ENCODE data around the gene UNK. TPM values are rescaled to one million over a fixed set of nuclear protein-coding genes. Genes with fewer than 3 reads are reported as not detected.
A peak's percentile ranks its signal among the peaks of the same experiment; 100 is the strongest.

UNK gene
- total and polyA plus RNA-seq, 9 of the 15 experiments (the other 6 are each of a cell fraction or from before 2014, with no cell fraction given), result 12.8 to 38.6 (median 24.8) TPM

DNA sequence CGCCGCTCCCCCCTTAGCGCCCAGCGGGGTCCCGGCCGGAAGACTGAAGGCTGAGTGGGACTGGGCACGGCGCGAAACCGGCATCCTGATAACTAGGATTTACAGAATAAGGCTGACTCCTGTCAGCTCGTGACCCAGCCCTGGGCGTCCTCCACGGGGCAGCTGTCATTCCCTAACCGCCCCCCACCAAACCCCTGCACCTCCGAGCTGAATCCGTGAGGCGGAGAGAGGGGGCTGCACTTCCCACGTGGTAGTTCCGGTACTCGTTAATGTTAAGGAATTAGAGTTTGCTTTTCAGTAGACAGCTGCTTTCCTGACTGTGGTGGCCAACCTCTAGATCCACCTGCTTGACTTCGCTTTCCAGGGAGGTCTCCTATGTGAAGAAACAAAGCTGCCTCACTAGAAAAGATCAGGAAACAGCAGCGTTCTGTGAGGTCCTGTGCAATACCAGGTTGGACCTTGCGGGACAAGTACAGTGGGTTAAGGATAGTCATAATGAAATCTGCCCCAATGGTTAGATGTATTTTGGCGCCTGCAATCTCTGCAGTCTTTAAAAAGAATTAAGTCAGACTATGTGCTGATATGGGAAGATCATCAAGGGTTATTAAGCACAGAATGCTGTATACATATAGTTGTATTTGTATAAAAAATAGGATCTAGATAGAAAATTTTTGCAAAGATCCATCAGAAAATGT lies 71.6 kb downstream of the UNK start (continued):
- TF ChIP-seq, protein P1, sequence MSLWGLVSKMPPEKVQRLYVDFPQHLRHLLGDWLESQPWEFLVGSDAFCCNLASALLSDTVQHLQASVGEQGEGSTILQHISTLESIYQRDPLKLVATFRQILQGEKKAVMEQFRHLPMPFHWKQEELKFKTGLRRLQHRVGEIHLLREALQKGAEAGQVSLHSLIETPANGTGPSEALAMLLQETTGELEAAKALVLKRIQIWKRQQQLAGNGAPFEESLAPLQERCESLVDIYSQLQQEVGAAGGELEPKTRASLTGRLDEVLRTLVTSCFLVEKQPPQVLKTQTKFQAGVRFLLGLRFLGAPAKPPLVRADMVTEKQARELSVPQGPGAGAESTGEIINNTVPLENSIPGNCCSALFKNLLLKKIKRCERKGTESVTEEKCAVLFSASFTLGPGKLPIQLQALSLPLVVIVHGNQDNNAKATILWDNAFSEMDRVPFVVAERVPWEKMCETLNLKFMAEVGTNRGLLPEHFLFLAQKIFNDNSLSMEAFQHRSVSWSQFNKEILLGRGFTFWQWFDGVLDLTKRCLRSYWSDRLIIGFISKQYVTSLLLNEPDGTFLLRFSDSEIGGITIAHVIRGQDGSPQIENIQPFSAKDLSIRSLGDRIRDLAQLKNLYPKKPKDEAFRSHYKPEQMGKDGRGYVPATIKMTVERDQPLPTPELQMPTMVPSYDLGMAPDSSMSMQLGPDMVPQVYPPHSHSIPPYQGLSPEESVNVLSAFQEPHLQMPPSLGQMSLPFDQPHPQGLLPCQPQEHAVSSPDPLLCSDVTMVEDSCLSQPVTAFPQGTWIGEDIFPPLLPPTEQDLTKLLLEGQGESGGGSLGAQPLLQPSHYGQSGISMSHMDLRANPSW (CRISPR knock-in tag; IDR thresholded peaks at IDR 0.05), result no peak
- TF ChIP-seq NR2F6 (CRISPR knock-in tag; IDR thresholded peaks at IDR 0.05) (0 out of 2 replicates have a peak, but pooled peaks have one; percentile 2), CREM (IDR thresholded peaks at IDR 0.05; ENCODE audit: low read depth) (0 out of 2 replicates have a peak, but pooled peaks have one; percentile 1)
- TF ChIP-seq, protein P2, sequence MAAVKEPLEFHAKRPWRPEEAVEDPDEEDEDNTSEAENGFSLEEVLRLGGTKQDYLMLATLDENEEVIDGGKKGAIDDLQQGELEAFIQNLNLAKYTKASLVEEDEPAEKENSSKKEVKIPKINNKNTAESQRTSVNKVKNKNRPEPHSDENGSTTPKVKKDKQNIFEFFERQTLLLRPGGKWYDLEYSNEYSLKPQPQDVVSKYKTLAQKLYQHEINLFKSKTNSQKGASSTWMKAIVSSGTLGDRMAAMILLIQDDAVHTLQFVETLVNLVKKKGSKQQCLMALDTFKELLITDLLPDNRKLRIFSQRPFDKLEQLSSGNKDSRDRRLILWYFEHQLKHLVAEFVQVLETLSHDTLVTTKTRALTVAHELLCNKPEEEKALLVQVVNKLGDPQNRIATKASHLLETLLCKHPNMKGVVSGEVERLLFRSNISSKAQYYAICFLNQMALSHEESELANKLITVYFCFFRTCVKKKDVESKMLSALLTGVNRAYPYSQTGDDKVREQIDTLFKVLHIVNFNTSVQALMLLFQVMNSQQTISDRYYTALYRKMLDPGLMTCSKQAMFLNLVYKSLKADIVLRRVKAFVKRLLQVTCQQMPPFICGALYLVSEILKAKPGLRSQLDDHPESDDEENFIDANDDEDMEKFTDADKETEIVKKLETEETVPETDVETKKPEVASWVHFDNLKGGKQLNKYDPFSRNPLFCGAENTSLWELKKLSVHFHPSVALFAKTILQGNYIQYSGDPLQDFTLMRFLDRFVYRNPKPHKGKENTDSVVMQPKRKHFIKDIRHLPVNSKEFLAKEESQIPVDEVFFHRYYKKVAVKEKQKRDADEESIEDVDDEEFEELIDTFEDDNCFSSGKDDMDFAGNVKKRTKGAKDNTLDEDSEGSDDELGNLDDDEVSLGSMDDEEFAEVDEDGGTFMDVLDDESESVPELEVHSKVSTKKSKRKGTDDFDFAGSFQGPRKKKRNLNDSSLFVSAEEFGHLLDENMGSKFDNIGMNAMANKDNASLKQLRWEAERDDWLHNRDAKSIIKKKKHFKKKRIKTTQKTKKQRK (IDR thresholded peaks at IDR 0.05; ENCODE audit: borderline replicate concordance, low read depth, low read length), result no peak
- TF ChIP-seq, protein P3, sequence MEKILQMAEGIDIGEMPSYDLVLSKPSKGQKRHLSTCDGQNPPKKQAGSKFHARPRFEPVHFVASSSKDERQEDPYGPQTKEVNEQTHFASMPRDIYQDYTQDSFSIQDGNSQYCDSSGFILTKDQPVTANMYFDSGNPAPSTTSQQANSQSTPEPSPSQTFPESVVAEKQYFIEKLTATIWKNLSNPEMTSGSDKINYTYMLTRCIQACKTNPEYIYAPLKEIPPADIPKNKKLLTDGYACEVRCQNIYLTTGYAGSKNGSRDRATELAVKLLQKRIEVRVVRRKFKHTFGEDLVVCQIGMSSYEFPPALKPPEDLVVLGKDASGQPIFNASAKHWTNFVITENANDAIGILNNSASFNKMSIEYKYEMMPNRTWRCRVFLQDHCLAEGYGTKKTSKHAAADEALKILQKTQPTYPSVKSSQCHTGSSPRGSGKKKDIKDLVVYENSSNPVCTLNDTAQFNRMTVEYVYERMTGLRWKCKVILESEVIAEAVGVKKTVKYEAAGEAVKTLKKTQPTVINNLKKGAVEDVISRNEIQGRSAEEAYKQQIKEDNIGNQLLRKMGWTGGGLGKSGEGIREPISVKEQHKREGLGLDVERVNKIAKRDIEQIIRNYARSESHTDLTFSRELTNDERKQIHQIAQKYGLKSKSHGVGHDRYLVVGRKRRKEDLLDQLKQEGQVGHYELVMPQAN (IDR thresholded peaks at IDR 0.05; ENCODE audit: borderline replicate concordance), result peak; percentile 59; the same call in 1 of the 2 replicates
